GM19328 (cell line): ENCODE results near the gene ARID5A.
"Not testable (repeated sequence)": the region's sequence is repeated elsewhere in the genome, so short reads cannot be mapped to it uniquely, and the experiment has no call there.

Source experiments
- ATAC-seq: cut with Tn5 transposase; IDR thresholded peaks from one replicate; pipeline ENCODE4 v1.9.1; 2021; ENCODE audit warnings: mild to moderate bottlenecking, moderate library complexity; ENCODE audit not compliant: unreplicated experiment

The ARID5A gene

GRCh38 chr2:96539215-96539920 is 2.8 kb downstream of the ARID5A start:
- no peak for ATAC-seq

- no peak for ATAC-seq
Measured at GRCh38 chr2:96540136-96540535, 3.6 kb downstream of the ARID5A start.

GRCh38 chr2:96541398-96542152 is 5.0 kb downstream of the ARID5A start:
- ATAC-seq = no peak

DNA sequence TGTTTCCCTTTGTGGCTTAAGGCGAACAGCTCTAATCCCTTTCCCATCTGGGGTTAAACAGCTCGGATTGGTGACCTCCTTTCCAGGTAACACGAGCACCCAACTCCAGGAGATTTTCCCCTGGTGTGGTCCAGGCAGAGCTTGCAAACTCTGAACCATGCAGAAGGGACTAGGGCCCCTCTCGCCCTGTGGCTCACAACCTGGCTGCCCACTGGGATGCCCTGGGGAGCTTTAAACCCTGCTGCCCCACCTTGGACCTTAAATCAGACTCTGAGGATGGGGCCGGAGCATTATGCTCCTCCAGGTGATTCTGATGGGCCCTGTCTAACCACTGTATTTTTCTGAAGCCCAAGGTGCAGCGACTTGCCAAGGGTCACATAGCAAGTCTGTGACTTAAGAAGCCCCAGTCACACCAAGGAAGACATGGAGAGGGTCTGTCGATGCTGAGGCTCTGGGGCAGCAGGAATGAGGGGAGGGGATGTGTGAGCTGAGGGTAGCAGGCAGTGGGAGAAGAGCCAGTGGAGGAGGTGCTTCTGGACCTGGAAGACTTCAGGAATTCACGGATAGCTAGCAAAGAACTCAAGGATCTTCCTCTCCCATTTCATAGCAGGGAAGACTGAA is 5.9 kb downstream of the ARID5A start:
- ATAC-seq = no peak

DNA sequence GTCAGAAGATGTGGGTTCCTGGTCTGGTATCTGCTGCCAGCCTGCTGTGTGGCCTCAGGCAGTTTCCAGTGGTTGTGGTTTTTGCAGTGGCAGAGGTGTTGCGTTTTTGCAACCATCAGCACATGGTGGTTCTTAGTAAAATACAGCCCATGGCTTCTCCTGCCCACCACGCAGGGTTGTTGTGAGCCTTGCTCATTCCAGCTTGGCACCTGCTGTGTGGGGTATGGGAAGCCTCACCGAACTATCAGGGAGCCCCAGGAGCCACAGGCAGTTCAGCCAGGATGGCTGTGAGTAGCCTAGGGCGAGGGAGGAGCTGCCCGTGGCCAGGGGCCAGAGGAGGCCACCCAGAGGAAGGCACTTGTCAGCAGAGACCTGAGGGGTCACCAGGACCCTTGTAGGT is 9.8 kb downstream of the ARID5A start:
- ATAC-seq = no peak

GRCh38 chr2:96546797-96547196 is 10.2 kb downstream of the ARID5A start:
- ATAC-seq = no peak

DNA sequence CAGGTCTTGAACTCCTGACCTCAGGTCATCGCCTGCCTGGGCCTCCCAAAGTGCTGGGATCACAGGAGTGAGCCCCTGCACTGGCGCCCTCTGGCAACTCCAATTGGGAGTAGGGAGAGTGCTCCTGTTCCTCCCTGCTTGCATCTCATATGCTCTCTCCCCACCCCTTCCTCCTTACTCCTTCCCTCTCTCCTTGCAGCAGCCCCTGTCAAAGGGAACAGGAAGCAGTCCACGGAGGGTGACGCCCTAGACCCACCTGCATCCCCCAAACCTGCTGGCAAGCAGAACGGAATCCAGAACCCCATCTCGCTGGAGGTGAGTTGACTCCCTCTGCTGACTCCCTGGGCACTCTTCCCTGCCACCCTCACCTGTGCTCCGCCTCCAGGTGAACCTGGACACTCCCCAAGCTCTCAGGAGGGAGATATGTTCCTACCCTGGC is 10.7 kb downstream of the ARID5A start:
- no peak for ATAC-seq

DNA sequence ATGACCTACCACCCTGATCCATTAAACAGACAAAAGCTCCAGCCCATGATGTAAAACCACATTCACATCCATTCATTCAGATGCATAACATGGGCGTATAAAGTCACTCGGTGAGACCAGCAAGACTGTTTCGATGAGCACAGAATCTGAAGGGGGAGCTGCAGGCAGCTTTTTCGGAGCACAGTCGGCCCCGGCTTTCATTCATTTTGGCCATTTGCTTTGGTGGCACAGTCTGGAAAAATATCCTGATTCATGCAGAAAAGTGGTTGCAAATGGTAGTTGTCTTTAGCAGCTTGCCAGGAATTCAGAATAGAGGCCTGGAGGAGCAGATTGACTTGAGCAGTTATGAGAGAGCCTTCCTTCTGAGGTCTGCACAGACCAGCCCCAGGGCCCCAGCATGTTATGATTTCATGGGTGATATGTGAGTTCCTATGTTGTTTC is 11.2 kb downstream of the ARID5A start:
- no peak for ATAC-seq

DNA sequence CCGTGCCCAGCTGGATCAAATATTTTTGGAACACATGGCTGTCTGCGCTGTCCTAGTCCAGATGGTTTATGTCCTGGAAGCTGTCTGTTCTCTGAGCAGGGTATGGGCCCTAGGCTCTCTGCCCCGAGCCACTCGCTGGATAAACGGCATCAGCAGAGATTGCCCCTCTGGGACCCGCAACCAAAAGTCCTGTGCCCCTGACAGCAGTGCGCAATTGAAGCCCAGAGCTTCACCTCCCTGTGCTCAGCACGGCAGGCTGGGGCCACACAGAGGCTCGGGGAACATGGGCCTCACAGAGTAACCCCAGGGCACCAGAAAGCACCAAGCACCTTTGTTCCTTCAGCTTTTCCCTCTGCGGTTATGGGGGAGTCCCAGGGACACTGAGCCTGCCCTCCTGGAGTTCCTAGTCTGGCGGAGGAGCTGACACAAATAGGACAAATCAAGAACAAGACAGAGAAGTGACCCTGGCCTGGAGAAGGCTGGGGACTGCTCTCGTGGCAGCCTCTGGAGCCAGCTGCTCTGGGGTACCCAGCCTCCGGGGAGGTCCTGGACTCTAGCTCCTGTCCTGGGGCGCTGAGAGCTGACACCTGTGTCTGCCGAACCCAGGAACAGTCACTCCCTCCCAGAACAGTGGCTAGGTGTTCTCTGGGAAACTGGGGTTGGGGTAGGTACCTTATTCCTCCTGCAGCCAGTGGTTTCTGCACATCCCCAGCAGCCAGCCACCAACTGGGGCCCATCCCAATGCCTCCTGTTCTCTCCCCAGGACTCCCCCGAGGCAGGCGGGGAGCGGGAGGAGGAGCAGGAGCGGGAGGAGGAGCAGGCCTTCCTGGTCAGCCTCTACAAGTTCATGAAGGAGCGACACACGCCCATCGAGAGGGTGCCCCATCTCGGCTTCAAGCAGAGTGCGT is 12.3 kb downstream of the ARID5A start:
- no peak for ATAC-seq

GRCh38 chr2:96549466-96549785 is 12.9 kb downstream of the ARID5A start:
- no peak for ATAC-seq

- no peak for ATAC-seq
Measured at GRCh38 chr2:96549967-96550786, 13.6 kb downstream of the ARID5A start.

- no peak for ATAC-seq
Measured at GRCh38 chr2:96550787-96551604, 14.4 kb downstream of the ARID5A start.

- no peak for ATAC-seq
Measured at GRCh38 chr2:96551605-96552314, 15.2 kb downstream of the ARID5A start.

GRCh38 chr2:96552315-96553175 is 16.0 kb downstream of the ARID5A start:
- no peak for ATAC-seq

DNA sequence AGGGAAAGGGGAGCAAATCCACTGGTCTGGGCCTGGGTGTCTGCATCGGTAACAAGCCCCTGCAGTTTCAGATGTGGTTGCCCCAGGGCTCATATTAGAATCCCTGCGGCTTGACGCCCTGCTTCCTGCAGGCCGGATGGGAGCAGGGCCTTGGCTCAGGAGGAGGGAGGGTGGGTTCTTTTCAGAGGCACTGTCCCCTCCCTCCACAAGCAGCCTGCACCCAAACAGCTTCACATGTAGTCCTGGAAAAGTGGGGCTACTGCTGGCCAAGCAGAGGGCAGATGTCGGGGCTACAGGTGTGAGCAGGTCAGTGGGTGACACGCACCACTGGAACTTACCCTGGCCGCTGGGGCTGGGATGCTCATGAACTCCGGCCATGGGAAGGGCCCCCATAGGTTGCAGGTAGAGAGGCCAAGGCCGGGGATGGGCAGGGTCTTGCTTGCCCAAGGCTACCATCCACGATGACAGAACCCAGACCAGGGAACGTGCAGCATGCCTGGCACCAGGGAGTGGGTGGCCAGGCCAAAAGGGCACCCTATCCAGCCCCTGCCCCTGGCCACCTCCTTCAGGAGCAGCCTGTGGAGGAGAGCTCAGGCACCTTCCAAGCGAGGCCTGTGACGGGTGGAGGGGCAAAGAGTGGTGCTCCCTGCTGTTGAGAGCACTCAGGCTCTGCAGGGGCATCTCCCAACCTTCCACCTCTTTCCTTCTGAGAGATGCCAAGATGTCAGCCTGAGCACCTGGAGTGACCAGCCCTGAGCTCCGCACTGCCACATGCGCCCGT is 16.8 kb downstream of the ARID5A start:
- no peak for ATAC-seq

DNA sequence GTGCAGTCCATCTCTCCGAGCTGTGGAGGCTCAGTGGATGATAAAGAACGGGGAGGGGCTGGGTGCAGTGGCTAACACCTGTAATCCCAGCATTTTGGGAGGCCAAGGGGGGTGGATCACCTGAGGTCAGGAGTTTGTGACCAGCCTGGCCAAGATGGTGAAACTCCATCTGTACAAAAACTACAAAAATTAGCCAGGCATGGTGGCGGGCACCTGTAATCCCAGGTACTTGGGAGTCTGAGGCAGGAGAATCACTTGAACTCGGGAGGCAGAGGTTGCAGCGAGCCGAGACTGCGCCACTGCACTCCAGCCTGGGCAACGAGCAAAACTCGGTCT is 17.4 kb downstream of the ARID5A start:
- not testable (repeated sequence) for ATAC-seq
